GM12878 (cell line): ENCODE measurements around the gene MICB. TPM values are rescaled to one million over a fixed set of nuclear protein-coding genes. Genes with fewer than 3 reads are reported as not detected.

Experiments used
- CHD2 ChIP-seq: IDR thresholded peaks from 2 replicates; pipeline ENCODE4 v1.6.1; 2011; ENCODE audit warnings: low read depth, low read length, improper control_type of control experiment, borderline replicate concordance
- EED ChIP-seq: sonication (generic); IDR thresholded peaks from 2 replicates; pipeline ENCODE4 v1.6.1; 2016; ENCODE audit warnings: antibody characterized with exemption, low read depth
- ELK1 ChIP-seq: IDR thresholded peaks from 2 replicates; pipeline ENCODE4 v1.6.1; 2012; ENCODE audit warnings: low read depth, low read length, improper control_type of control experiment
- IKZF2 ChIP-seq, 2 experiments: fragments of 450-650 bp; IDR thresholded peaks; 2 replicates each; pipeline ENCODE4 v1.6.1; 2017; ENCODE audit warnings: mild to moderate bottlenecking in 2 of 2, moderate library complexity in 2 of 2
- JUNB ChIP-seq: IDR thresholded peaks from 2 replicates; pipeline ENCODE4 v1.6.1; 2016; ENCODE audit warnings: antibody characterized with exemption, mild to moderate bottlenecking
- NKRF ChIP-seq: fragments of 450-650 bp; conservative IDR thresholded peaks from 2 replicates; pipeline ENCODE4 v1.6.1; 2017; ENCODE audit warnings: mild to moderate bottlenecking, moderate library complexity
- PML ChIP-seq: IDR thresholded peaks from 2 replicates; pipeline ENCODE4 v1.6.1; 2012; ENCODE audit warnings: low read length, inconsistent platforms
- SRF ChIP-seq, 2 experiments: IDR thresholded peaks; 2 replicates each; pipeline ENCODE4 v1.6.1; 2011; ENCODE audit warnings: low read depth in 2 of 2, low read length in 2 of 2, mild to moderate bottlenecking in 1 of 2, moderate library complexity in 1 of 2
- SUPT20H ChIP-seq: IDR thresholded peaks from 2 replicates; pipeline ENCODE4 v1.6.1; 2011; ENCODE audit warnings: low read depth, mild to moderate bottlenecking, low read length, moderate library complexity, borderline replicate concordance; ENCODE audit not compliant: control insufficient read depth
- TAF1 ChIP-seq: IDR thresholded peaks from 2 replicates; pipeline ENCODE4 v1.6.1; 2011; ENCODE audit warnings: mild to moderate bottlenecking, low read depth, low read length, borderline replicate concordance
- ZBED1 ChIP-seq: IDR thresholded peaks from 2 replicates; pipeline ENCODE4 v1.6.1; 2016; ENCODE audit warnings: borderline replicate concordance
- ZBTB11 ChIP-seq: fragments of 450-650 bp; formaldehyde crosslinking; IDR thresholded peaks from 2 replicates; pipeline ENCODE4 v1.5.0; 2022; ENCODE audit warnings: mild to moderate bottlenecking, missing genetic modification characterization
- ZBTB40 ChIP-seq: fragments of 450-650 bp; IDR thresholded peaks from 2 replicates; pipeline ENCODE4 v1.6.1; 2016; ENCODE audit warnings: mild to moderate bottlenecking, moderate library complexity, borderline replicate concordance
- polyA plus RNA-seq, 11 experiments: library from polyadenylated mRNA; depleted of rRNA in 4 of 11; unstranded in 6 of 11; stranded (reverse) in 5 of 11; fragments of >200 nt; fragmentation: Nextera tagmentation in 4 of 11; fragmentation: Illumina TruSeq in 1 of 11; extraction: Ambion mirVana in 4 of 11; extraction: Trizol in 1 of 11; gene quantifications; 1 replicate in 1 of 11; 2 replicates in 10 of 11; pipeline versions ENCODE4 v1.2.1 to v1.2.3, GENCODE V29; 2011 to 2016; ENCODE audit warnings: inconsistent platforms in 2 of 11, missing spikeins in 2 of 11, low read depth in 1 of 11
- total RNA-seq, 4 experiments: library from RNA; depleted of rRNA in 3 of 4; stranded (reverse); fragments of >200 nt in 3 of 4; fragmentation: Illumina TruSeq in 1 of 4; extraction: Trizol in 1 of 4; gene quantifications; 2 replicates each; pipeline versions ENCODE4 v1.2.1 to v1.2.3, GENCODE V29; 2013 to 2021

MICB gene
- total and polyA plus RNA-seq, 10 of the 15 experiments (the other 5 are each of a cell fraction or from before 2014, with no cell fraction given), result 9.0 to 37.1 (median 17.8) TPM

- TF ChIP-seq ZBTB11 (no peak), IKZF2 (IDR thresholded peaks at IDR 0.05) (peak; percentile 72 to 84), ELK1 (no peak), TAF1 (peak; percentile 10; the same call in 1 of the 2 replicates), ZBED1 (peak; percentile 80; the same call in 1 of the 2 replicates), ZBTB40 (no peak; the same call in 1 of the 2 replicates), SUPT20H (no peak), EED (peak; percentile 90), JUNB (peak; percentile 66), SRF (IDR thresholded peaks at IDR 0.05; ENCODE audit: low read depth in 2 of 2, low read length in 2 of 2) (peak in 1 of 2 experiments; percentile 48; a peak in 1 of 4 replicates), NKRF (no peak), PML (no peak), CHD2 (peak; percentile 73)
Measured at GRCh38 chr6:31559958-31560696, 62.2 kb downstream of the MICB start (continued).
